Measurements from ENCODE around the gene PAK6. TPM values are rescaled to one million over a fixed set of nuclear protein-coding genes. Genes with fewer than 3 reads are reported as not detected.
A peak's percentile ranks its signal among the peaks of the same experiment; 100 is the strongest.

PAK6 gene
- total RNA-seq, 4 donors from 2014 or later = 0.33 to 0.52 (median 0.45) TPM; not detected in 1

- H3K27me3 ChIP-seq = peaks cover 26 to 76% (median 43%) of the 10 kb centered on the region in 4 donors
- no peak for DNase-seq (ENCODE audit: extremely low spot score)
- no peak for TF ChIP-seq EP300 (IDR thresholded peaks at IDR 0.05)
- TF ChIP-seq POLR2AphosphoS5 (IDR thresholded peaks at IDR 0.05) = no peak
- no peak for TF ChIP-seq POLR2A (IDR thresholded peaks at IDR 0.05; ENCODE audit: low read depth)
- TF ChIP-seq, protein P1, sequence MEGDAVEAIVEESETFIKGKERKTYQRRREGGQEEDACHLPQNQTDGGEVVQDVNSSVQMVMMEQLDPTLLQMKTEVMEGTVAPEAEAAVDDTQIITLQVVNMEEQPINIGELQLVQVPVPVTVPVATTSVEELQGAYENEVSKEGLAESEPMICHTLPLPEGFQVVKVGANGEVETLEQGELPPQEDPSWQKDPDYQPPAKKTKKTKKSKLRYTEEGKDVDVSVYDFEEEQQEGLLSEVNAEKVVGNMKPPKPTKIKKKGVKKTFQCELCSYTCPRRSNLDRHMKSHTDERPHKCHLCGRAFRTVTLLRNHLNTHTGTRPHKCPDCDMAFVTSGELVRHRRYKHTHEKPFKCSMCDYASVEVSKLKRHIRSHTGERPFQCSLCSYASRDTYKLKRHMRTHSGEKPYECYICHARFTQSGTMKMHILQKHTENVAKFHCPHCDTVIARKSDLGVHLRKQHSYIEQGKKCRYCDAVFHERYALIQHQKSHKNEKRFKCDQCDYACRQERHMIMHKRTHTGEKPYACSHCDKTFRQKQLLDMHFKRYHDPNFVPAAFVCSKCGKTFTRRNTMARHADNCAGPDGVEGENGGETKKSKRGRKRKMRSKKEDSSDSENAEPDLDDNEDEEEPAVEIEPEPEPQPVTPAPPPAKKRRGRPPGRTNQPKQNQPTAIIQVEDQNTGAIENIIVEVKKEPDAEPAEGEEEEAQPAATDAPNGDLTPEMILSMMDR (IDR thresholded peaks at IDR 0.05) = no peak
- intact Hi-C loops (cut with DNase I) = loop anchor here (5.0 kb wide), 1 partner anchor 37 kb away; no protein-coding TSS in a partner anchor
- H3K4me1 ChIP-seq = peaks cover 31 to 38% (median 35%) of the 10 kb centered on the region in 4 donors
- no peak overlapping the region for H3K27ac ChIP-seq (replicated peaks in 1 of 4)
- H3K4me3 ChIP-seq = peak overlapping the region in 1 of 4 donors; percentile 22
- no peaks in the 10 kb centered on the region for H3K36me3 ChIP-seq
- H3K9me3 ChIP-seq = no peaks in the 10 kb centered on the region
- WGBS = 76% methylated on average over 30 of the region's 30 CpGs
These were observed 41.6 kb downstream of the PAK6 start for GRCh38 chr15:40280260-40281056.

DNA sequence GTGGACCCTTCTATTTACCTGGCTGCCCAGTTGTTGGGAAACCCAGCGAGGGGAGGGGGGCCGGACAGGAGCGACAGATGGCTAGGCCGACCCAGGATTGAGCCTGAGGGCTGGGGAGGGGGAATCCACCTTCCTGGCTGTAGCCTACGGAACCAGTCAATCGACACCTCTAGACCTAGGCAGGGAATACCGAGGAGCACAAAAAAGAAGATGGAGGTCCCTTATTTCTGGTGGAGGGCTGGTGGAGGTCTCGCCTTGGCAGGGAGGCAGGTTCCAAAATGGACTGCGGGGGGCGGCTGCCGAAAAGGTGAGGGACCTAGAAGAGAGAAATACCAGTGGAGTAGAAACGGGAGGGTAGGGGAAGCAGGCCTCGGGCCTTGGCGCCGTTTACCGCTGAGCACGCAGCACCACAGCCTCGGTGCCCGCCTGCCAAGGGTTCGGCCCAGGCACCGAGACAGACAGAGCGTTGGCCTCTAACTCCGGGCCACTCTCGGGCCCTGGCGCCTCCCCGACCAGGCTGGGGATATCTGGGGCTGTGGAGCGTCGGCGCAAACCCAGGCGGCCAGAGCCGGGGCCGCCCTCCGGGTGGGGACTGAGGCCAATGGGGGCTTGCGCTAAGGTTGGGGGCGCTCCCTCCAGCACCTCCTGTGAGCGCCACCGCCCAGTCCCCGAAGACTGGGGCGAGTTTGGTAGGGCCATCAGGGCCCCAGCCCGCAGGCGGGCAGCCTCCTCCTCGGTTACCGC, 42.4 kb downstream of the PAK6 start:
- H3K4me1 ChIP-seq = peaks cover 33 to 38% (median 37%) of the 10 kb centered on the region in 4 donors
- no peak for TF ChIP-seq POLR2A (IDR thresholded peaks at IDR 0.05; ENCODE audit: low read depth)
- no peak for TF ChIP-seq EP300 (IDR thresholded peaks at IDR 0.05)
- no peak for TF ChIP-seq POLR2AphosphoS5 (IDR thresholded peaks at IDR 0.05)
- TF ChIP-seq, protein P1 (IDR thresholded peaks at IDR 0.05) = no peak
- 83% methylated on average over 16 of the region's 43 CpGs for WGBS
- H3K9me3 ChIP-seq = no peaks in the 10 kb centered on the region
- DNase-seq (ENCODE audit: extremely low spot score) = no peak
- no peak overlapping the region for H3K27ac ChIP-seq (replicated peaks in 1 of 4)
- H3K36me3 ChIP-seq = no peaks in the 10 kb centered on the region
- intact Hi-C loops (cut with DNase I) = loop anchor here (5.0 kb wide), 1 partner anchor 36 kb away; no protein-coding TSS in a partner anchor
- H3K4me3 ChIP-seq = peak overlapping the region; percentile 53 to 59 (median 54)
- H3K27me3 ChIP-seq = peaks cover 26 to 74% (median 43%) of the 10 kb centered on the region in 4 donors

DNA sequence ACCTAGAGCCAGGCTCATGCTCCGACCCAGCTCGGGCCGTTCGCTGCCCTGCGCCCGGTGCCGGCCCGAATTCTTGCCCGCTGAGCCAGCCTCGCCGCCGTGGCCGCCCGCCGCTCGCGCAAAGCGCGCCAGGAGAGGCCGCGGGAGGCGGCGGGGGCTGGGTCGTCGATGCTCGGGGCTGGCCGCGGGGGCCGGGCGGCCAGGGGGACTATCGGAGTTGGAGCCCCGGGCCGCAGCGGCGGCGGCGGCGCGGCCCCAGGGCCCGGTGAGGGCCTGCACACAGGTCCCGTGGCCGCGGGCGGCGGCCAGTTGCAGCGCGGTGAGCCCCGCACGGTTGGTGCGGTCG, 42.9 kb downstream of the PAK6 start:
- no peak overlapping the region for H3K27ac ChIP-seq (replicated peaks in 1 of 4)
- H3K36me3 ChIP-seq = no peaks in the 10 kb centered on the region
- 10% methylated on average over 46 of the region's 51 CpGs for WGBS
- intact Hi-C loops (cut with DNase I) = loop anchor here (5.0 kb wide), 1 partner anchor 36 kb away; no protein-coding TSS in a partner anchor
- H3K4me1 ChIP-seq = peaks cover 33 to 38% (median 37%) of the 10 kb centered on the region in 4 donors
- H3K9me3 ChIP-seq = no peaks in the 10 kb centered on the region
- H3K4me3 ChIP-seq = peak overlapping the region; percentile 53 to 59 (median 54)
- DNase-seq (ENCODE audit: extremely low spot score) = no peak
- TF ChIP-seq EP300 (IDR thresholded peaks at IDR 0.05) = no peak
- TF ChIP-seq, protein P1 (IDR thresholded peaks at IDR 0.05) = no peak
- no peak for TF ChIP-seq POLR2A (IDR thresholded peaks at IDR 0.05; ENCODE audit: low read depth)
- no peak for TF ChIP-seq POLR2AphosphoS5 (IDR thresholded peaks at IDR 0.05)
- H3K27me3 ChIP-seq = peaks cover 26 to 75% (median 43%) of the 10 kb centered on the region in 4 donors

GRCh38 chr15:40282147-40282868, 43.4 kb downstream of the PAK6 start:
- peaks cover 26 to 80% (median 43%) of the 10 kb centered on the region in 4 donors for H3K27me3 ChIP-seq
- intact Hi-C loops (cut with DNase I) = loop anchor here (5.0 kb wide), 1 partner anchor 35 kb away; no protein-coding TSS in a partner anchor

More at GRCh38 chr15:40282147-40282868, 43.4 kb downstream of the PAK6 start:
- H3K4me3 ChIP-seq = peak overlapping the region; percentile 53 to 59 (median 54)
- TF ChIP-seq POLR2A (IDR thresholded peaks at IDR 0.05; ENCODE audit: low read depth) = no peak
- TF ChIP-seq, protein P1 (IDR thresholded peaks at IDR 0.05) = peak; percentile 22 to 36 (median 34)
- H3K36me3 ChIP-seq = no peaks in the 10 kb centered on the region
- DNase-seq (ENCODE audit: extremely low spot score) = no peak
- H3K9me3 ChIP-seq = no peaks in the 10 kb centered on the region
- no peak overlapping the region for H3K27ac ChIP-seq (replicated peaks in 1 of 4)
- WGBS = 5% methylated on average over 4 of the region's 92 CpGs
- H3K4me1 ChIP-seq = peaks cover 33 to 38% (median 37%) of the 10 kb centered on the region in 4 donors
